ENCODE results near the gene NKD1. TPM values are rescaled to one million over a fixed set of nuclear protein-coding genes. Genes with fewer than 3 reads are reported as not detected.

Gene NKD1
- total and polyA plus RNA-seq, 2 donors (not counting 1 experiment from before 2014, with no cell fraction given), result 0.16 to 1.9 TPM

- no peak overlapping the region for H3K4me3 ChIP-seq (ENCODE audit: control extremely low read depth in 1 of 5, extremely low read depth in 1 of 5, insufficient read depth in 1 of 5, low read depth in 2 of 5, low read length in 4 of 5)
- H3K79me2 ChIP-seq (ENCODE audit: control insufficient read depth, insufficient read depth, low read length), result no peaks in the 10 kb centered on the region
- intact Hi-C loops (cut with micrococcal nuclease), result loop anchor here (2.0 kb wide), 1 partner anchor 295 kb away; no protein-coding TSS in a partner anchor
- no peak overlapping the region for H3K9ac ChIP-seq (ENCODE audit: low read length)
- Mint-ChIP-seq H3K4me1 (no peaks in the 10 kb centered on the region), H3K27me3 (peaks cover 21% of the 10 kb centered on the region), H3K27ac (no peak overlapping the region), H3K4me3 (no peak overlapping the region), H3K9me3 (ENCODE audit: insufficient read depth) (no peaks in the 10 kb centered on the region)
- POLR2A ChIA-PET, result no interaction called here
- H3K27me3 ChIP-seq (replicated peaks in 1 of 4; ENCODE audit: control extremely low read depth in 1 of 4, control insufficient read depth in 3 of 4, insufficient read depth in 4 of 4, low read length in 3 of 4), result peaks cover 0 to 4% (median 0%) of the 10 kb centered on the region in 4 experiments
- H2AFZ ChIP-seq (ENCODE audit: insufficient read depth, low read depth, low read length, poor library complexity, severe bottlenecking), result no peak overlapping the region
- DNase-seq (peak; percentile 15), ATAC-seq (ENCODE audit: low read depth) (no peak)
- CTCF ChIA-PET, result interaction anchor here (0.9 to 1.5 kb wide), 3 partner anchors 9 to 484 kb away, joined by 3 to 4 read pairs (median 3); partner anchors contain the start of gene CNEP1R1
- H3K36me3 ChIP-seq (replicated peaks in 1 of 2; ENCODE audit: control extremely low read depth in 1 of 2, control insufficient read depth in 1 of 2, extremely low read depth in 1 of 2, insufficient read depth in 2 of 2, low read length in 1 of 2), result no peaks in the 10 kb centered on the region
- no peak overlapping the region for H3K27ac ChIP-seq (ENCODE audit: low read length in 2 of 2)
- H4K20me1 ChIP-seq (ENCODE audit: control insufficient read depth, insufficient read depth, low read length, poor library complexity, severe bottlenecking), result no peaks in the 10 kb centered on the region
- WGBS (ENCODE audit: insufficient coverage), result 73% methylated on average over 9 of the region's 10 CpGs
- H3K9me3 ChIP-seq (ENCODE audit: control extremely low read depth in 1 of 3, control insufficient read depth in 2 of 3, insufficient read depth in 1 of 3, low read length in 2 of 3), result peaks cover 0 to 1% (median 0%) of the 10 kb centered on the region in 3 donors
- no peak overlapping the region for H3K4me2 ChIP-seq (replicated peaks; ENCODE audit: low read depth, low read length, poor library complexity, severe bottlenecking)
- H3K4me1 ChIP-seq (ENCODE audit: control insufficient read depth in 2 of 2, insufficient read depth in 2 of 2, low read length in 2 of 2), result no peaks in the 10 kb centered on the region
- peak; percentile 69 for TF ChIP-seq CTCF (IDR thresholded peaks at IDR 0.05)
- TF ChIP-seq EZH2 (IDR thresholded peaks at IDR 0.05; ENCODE audit: borderline replicate concordance, insufficient read depth, low read depth, low read length, poor library complexity, severe bottlenecking), result no peak
Measured at GRCh38 chr16:50509521-50510341, 38.5 kb upstream of the NKD1 start.

- Histone ChIP-seq H3K9me3 (ENCODE audit: control extremely low read depth in 1 of 3, control insufficient read depth in 2 of 3, insufficient read depth in 1 of 3, low read length in 2 of 3) (peaks cover 8 to 11% (median 8%) of the 10 kb centered on the region in 3 donors), H2AFZ (ENCODE audit: insufficient read depth, low read depth, low read length, poor library complexity, severe bottlenecking) (no peak overlapping the region), H3K36me3 (replicated peaks in 1 of 2; ENCODE audit: control extremely low read depth in 1 of 2, control insufficient read depth in 1 of 2, extremely low read depth in 1 of 2, insufficient read depth in 2 of 2, low read length in 1 of 2) (no peaks in the 10 kb centered on the region), H3K27ac (ENCODE audit: low read length in 2 of 2) (no peak overlapping the region), H3K4me3 (ENCODE audit: control extremely low read depth in 1 of 5, extremely low read depth in 1 of 5, insufficient read depth in 1 of 5, low read depth in 2 of 5, low read length in 4 of 5) (no peak overlapping the region), H3K4me2 (replicated peaks; ENCODE audit: low read depth, low read length, poor library complexity, severe bottlenecking) (no peak overlapping the region), H3K27me3 (replicated peaks in 1 of 4; ENCODE audit: control extremely low read depth in 1 of 4, control insufficient read depth in 3 of 4, insufficient read depth in 4 of 4, low read length in 3 of 4) (peaks cover 0 to 9% (median 0%) of the 10 kb centered on the region in 4 experiments), H4K20me1 (ENCODE audit: control insufficient read depth, insufficient read depth, low read length, poor library complexity, severe bottlenecking) (no peaks in the 10 kb centered on the region), H3K79me2 (ENCODE audit: control insufficient read depth, insufficient read depth, low read length) (no peaks in the 10 kb centered on the region), H3K9ac (ENCODE audit: low read length) (no peak overlapping the region), H3K4me1 (ENCODE audit: control insufficient read depth in 2 of 2, insufficient read depth in 2 of 2, low read length in 2 of 2) (no peaks in the 10 kb centered on the region)
- intact Hi-C loops (cut with micrococcal nuclease), result no loop called here
- ChIA-PET CTCF (no interaction called here), POLR2A (no interaction called here)
- no peak for DNase-seq
- no peak overlapping the region for H3K4me3 Mint-ChIP-seq
- H3K4me1 Mint-ChIP-seq, result no peaks in the 10 kb centered on the region
- WGBS (ENCODE audit: insufficient coverage), result no CpG with 5 or more reads among the region's 1 CpG
- H3K9me3 Mint-ChIP-seq (ENCODE audit: insufficient read depth), result peaks cover 18% of the 10 kb centered on the region
- no peak overlapping the region for H3K27ac Mint-ChIP-seq
- no peak for ATAC-seq (ENCODE audit: low read depth)
- peaks cover 27% of the 10 kb centered on the region for H3K27me3 Mint-ChIP-seq
- no peak for TF ChIP-seq EZH2 (IDR thresholded peaks at IDR 0.05; ENCODE audit: borderline replicate concordance, insufficient read depth, low read depth, low read length, poor library complexity, severe bottlenecking)
- TF ChIP-seq CTCF (IDR thresholded peaks at IDR 0.05), result no peak
Measured at GRCh38 chr16:50515218-50515617, 33.0 kb upstream of the NKD1 start.
